Measurements from ENCODE around the gene DMKN.

Gene DMKN, protein sequence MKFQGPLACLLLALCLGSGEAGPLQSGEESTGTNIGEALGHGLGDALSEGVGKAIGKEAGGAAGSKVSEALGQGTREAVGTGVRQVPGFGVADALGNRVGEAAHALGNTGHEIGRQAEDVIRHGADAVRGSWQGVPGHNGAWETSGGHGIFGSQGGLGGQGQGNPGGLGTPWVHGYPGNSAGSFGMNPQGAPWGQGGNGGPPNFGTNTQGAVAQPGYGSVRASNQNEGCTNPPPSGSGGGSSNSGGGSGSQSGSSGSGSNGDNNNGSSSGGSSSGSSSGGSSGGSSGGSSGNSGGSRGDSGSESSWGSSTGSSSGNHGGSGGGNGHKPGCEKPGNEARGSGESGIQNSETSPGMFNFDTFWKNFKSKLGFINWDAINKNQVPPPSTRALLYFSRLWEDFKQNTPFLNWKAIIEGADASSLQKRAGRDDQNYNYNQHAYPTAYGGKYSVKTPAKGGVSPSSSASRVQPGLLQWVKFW

DNA sequence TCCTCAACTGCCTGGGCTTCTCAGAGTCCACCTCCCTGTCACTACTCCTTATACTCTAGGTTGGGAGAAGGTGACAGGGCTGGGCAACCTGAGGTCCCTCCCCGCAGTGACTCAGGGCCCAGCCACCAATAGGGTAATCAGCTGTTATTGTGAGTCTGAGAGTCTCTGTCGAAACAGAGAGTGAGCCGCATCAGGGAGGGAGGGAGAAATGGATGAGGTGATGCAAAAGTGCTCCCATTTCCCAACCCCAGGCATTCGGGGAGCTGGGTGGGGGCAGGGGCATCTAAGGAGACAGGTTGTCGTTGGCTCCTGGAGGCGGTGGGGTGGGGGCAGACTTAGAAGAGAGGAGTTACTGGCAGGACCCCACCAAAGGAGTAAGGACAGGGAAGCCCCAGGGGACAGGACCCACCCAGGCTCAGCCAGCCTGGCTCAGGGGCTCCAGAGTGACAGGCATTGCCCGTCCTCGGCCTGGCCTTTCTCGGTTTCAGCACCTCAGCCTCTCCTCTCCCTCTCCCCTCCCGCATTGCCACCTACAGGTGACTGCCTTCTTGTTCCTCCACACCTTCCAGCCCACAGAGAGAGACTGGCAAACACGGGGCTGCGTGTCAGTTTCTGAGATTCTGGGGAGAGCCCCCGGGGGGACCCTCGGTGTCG, at the start of gene DMKN:
Gene DMKN (minus strand): TSS at position 22 of the 654 bp plus-strand sequence. CDS start 174 bp downstream, outside the sequence.
- DNase-seq = peak in 2 of 51 donors; percentile 19 to 46

DNA sequence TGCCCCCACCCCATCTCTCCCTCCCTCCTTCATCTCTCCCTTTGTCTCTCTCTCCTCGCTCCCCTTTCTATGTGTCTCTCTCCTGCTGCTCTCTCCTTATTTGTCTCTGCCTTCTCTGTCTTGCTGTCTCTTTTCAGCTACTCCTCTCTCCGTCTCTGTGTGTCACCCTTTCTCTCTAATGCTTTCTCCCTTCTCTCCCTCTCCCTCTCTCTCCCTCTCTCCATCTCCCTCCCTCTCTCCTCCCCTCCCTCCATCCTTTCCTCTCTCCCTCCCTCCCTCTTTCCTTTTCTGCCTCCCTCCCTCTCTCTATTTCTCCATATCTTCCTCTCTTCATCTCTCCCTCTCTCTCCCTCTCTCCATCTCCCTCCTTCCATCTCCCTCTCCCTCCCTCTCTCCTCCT, 49.3 kb upstream of the DMKN start:
- no peak for DNase-seq

DNA sequence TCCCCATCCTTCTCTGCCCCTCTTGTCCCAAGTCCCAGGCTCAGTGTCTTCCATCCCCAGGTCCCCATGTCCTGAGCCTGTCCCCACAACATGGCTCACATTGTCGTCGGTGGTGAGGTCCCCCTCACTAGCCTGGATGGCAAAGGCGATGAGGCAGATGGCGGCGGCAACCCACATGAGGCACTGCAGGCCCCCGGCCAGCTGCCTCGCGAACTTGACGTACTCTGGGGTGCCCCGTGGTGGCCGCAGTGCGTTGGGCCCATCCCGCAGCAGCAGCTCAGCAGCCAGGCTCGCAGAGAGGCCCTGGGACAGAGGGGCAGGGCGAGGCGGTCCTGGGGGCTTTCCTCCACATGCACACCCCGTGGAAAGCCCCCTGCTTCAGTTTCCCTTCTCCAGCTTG, 48.9 kb upstream of the DMKN start:
- no peak for DNase-seq

DNA sequence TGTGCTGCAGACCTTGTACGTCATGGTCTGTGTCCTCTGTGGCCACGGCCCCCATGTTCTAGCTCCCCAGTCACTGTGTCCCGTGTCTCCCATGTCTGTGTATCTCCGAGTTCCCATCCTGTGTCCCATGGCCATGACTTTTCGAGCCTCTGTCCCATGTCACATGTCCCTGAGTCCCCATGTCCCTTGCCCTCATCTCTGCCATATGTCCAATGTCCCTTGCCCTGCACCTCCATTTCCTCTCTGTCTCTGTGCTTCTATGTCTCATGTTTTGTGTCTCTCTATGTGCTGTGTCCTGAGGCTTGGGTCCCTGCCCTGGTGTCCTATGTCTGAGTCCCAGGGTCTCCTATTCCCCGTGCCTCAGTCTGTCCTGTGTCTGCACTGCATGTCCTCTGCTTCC, 48.0 kb upstream of the DMKN start:
- no peak for DNase-seq

DNA sequence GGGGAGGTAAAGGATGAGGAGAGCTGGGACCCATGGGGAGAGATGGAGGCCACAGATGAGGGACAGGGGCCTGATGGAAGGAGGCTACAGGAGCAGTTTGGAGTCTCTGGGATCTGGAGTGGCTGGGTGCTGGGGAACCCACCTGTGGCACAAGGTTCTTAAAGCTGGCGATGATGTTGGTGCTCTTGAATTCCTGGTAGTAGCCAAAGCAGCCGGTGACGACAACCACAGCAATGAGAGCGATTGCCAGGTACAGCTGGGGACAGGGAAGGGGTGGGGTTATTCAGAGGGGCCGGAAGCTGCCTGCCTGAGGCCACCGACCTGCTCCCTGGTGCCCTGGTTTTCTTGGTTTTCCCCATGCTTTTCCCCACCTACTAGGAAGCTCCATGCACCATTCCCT, 47.2 kb upstream of the DMKN start:
- no peak for DNase-seq

DNA sequence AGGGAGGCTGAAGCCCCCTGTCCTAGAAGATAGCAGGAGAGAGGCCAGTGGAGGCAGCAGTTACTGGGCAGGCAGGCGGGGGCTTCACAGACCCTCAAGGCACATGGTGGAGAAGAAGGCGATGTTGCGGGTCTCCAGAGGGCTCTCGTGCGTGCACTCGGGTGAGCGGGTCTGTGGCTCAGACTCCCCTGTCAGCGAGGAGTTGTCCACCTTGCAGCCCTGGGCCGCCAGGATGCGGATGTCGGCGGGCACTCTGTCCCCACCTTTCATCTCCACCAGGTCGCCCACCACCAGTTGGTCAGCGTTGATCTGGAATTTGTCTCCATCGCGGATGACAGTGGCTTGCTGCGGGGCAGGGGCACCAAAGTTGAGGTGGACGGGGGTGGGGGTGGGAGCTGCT, 46.8 kb upstream of the DMKN start:
- no peak for DNase-seq

DNA sequence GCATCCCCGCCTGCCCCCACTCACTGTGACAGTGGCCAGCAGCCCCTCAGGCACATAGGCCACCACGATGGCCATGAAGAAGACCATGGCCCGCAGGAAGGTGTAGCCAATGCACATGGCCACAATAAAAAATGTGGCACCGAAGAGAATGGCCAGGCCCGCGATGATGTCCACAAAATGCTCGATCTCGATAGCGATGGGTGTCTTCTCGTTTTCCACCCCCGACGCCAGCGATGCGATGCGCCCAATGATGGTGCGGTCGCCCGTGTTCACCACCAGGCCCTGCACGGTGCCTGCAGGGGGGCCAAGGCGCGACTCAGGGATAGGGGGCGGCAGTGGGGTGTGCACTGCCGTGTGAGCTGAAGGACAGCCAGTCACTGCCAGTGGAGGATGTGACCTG, 46.3 kb upstream of the DMKN start:
- DNase-seq = no peak

DNA sequence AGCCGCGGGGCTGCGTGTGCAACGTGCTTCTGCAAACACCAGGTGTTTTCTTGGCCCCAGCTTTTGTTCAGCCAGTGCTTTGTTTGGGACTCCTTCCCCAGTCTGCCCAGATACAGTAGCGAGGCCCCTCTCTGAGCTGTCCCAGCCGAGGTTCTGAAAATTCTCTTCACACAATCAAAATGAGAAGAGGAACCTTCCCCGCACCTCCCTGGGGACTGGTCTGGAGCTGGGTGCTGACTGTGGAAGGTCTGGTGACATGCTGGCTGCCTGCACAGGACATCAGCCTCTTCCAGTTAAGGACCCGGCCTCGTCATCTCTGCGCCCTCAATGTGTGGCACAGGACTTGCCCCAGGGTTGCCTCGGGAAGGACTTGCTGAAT, 45.8 kb upstream of the DMKN start:
- no peak for DNase-seq

DNA sequence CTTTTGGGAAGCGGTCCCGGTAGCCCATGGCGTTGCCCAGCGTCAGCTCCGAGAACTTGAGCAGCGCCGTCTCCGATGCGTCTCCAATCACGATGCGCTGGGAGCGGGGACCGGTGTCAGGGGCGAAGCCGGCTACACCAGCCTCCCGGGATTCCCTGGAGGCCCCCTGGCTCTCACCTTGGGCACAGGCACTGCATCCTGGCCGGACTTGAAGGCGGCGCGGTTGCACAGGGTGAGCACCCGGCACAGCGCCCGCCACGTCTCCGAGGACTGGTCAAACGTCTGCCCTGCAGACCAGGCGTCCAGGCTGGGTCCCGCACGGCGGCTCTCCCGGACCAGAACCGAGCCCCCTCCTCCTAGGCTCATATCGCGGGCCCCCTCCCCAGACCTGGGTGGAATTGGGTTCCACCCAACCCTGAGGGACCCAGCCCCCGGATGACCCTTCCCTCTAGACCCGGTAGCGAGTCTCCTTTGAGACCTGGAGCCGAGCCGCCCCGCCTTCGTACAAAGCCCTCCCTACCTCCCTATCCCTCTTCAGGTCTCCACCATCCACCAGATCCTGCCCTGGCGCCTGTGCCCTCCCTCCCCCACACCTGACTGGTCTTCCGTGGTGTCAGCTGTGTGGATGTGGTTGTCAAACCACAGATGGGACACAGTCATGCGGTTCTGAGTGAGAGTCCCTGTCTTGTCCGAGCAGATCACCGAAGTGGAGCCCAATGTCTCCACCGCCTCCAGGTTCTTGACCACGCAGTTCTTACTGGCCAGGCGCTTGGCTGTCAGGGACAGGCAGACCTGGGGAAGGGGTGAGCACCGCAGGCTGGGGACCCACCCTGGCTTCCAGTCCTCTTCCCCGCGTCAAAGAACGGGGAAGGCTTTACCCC, 45.2 kb upstream of the DMKN start:
- no peak for DNase-seq

DNA sequence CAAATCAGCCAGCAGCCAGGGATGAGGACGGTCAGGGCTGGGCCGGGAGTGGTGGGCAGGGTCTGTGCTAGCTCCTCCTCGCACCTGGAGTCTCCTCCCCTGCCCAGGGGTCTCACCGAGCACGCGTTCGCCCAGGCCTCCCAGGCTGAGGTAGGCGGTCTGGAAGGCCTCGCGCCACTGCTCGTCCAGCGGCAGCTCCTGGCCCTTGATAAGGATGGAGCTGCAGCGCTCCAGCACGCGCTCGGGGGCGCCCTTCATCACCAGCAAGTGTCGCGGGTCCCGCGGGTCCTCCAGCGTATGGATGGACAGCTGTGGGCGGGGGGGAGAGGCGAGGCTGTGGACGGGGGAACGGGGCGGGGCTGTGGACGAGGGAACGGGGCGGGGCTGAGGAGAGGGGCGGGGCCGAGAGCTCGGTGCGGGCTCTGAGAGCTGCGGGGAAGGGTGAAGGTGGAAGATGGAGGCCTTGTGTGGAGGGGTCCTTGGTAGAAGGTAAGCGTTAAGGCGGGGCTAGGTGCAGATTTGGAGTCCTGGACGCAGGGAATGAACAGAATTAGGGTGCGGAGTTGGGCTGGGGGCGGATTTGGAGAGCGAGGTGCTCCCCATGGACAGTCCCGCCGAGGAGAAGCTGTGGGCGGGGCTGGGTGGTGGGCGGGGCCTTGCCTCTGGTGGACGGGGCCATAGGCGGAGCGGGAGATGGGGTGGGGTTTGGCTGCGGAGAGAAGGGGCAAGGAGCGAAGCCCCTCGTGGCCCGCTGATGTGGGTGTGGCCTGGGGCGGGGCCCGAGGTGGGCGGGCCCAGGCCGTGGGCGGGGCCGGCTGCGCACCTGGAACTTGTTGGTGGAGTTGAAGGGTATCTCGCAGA, 44.3 kb upstream of the DMKN start:
- peak in 11 of 51 donors; percentile 3 to 43 (median 24) for DNase-seq

DNA sequence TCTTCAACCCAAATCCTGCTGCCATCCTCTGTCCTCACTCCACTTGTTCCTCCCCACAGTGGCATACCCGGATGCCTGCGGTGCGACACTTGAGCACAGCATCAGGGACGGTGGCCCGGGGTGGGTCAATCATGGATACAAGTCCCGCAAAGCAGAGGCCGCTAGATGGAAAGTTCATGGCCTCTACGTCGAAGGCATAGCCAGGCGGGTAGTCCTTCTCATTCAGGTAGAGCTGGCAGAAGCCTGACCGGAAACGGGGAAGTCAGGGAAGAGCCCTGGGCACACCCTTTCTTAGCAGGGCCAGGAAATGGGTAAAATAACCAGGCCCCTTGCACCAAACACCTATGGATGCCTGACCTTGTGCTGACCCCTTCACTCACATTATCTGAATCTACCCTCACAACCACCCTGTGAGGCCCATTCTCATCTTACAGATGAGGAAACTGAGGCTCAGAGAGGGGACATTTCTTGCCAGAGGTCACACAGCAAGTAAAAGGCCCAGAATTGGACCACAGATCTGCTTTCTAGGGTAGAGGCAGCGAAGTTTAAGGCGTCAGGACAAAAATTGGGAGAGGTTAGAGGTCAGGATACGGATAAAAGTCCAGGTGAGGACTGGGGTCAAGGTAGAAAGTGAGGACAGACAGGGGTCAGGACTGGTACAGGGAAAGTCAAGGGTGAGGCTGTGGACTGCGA, 43.5 kb upstream of the DMKN start:
- DNase-seq = no peak

DNA sequence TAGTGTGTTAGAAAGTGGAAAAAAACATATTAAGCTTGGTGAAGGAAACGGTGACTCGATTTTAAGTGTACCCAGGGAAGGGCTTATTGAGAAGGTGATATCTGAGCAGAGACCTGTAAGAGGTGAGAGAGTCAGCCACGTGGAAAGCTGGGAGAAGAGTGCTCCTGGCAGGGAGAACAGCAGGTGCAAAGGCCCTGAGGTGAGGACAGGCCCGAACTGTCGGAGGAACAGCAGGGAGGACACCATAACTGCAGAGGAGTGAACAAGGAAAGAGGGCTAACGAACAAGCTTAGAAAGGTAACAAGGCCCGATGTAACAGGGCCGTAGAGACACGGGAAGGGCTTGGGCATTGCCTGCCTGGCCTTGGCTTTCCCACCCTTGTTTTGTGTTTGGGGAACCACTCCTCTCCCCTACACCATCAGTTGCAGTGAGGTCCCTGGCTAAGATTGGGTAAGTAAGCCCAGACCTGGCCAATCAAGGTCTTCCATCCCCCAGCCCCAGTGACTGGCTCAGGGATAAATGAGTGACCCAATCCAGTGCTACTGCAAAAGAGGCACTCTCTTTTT, 42.7 kb upstream of the DMKN start:
- DNase-seq = no peak

DNA sequence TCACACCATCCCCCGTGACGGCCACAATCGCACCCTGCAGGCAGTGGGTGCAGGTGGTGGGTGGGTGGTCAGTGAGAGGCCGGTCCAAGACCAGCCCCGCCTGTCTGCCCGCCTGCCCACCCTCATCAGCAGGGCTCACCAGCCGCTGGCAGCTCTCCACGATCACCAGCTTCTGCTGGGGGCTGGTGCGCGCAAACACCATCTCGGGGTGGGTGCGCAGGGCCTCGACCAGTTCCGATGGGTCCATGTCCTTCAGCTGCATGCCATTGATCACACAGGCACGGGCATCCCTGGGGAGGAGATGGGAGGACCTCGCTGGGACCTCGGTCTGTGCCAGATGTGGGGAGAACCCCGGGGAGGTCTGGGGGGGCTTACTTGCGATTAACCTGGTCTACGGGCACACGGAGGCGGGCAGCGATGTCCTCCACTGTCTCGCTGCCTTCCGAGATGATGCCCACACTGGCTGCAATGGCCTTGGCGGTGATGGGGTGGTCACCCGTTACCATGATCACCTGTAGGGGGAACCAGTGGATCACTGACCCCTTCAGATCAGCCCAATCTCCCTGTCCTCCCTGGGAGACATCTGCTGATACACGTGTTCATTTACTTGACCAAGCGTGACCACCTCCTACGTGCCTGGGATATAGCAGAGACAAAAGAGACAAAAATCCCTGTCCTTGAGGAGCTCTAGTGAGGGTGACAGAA, 42.0 kb upstream of the DMKN start:
- DNase-seq = no peak

DNA sequence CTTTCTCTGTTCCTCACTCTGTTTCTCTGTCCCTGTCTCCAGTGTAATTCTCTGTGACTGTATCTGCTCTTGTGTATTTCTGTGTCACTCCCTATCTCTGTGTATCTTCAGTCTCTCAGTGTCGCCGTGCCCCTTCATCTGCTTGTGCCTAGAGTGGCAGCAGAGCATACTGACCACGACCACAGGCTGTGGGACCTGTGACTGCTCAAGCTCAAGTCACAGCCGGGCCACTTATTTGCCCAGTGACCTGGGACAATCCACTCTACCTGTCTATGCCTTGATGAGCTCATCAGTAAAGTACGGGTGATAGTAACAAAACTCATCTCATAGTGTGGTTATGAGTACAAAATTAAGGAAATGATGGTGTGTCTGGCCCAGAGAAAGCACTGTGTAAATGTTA, 40.6 kb upstream of the DMKN start:
- DNase-seq = no peak

DNA sequence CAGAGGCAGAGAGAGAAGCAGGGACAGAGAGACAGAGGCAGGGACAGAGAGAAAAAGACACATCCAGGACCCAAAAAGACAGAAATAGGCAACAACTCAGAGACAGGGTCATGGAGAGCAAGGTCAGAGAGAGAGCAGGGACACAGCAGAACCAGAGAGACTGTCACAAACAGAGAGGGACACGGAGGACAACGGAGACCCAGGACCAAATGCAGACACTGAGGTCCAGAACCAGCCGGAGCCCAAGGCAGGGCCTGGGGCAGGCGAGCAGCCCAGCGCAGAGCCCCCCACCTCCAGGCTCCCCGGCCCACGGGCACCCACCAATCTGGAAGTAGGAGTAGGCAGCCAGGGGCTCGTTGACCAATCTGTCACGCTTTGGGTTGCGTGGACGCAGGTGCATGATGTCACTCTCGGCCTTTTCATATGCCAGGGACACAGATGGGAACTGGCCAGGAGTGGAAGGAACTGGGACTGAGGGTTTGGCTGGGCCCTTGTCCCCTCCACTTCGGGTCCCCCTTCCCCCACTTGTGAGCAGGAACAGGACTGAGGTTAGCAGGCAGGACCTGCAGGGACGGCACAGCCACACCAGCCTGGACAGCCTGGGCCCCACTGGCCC, 40.0 kb upstream of the DMKN start:
- no peak for DNase-seq

DNA sequence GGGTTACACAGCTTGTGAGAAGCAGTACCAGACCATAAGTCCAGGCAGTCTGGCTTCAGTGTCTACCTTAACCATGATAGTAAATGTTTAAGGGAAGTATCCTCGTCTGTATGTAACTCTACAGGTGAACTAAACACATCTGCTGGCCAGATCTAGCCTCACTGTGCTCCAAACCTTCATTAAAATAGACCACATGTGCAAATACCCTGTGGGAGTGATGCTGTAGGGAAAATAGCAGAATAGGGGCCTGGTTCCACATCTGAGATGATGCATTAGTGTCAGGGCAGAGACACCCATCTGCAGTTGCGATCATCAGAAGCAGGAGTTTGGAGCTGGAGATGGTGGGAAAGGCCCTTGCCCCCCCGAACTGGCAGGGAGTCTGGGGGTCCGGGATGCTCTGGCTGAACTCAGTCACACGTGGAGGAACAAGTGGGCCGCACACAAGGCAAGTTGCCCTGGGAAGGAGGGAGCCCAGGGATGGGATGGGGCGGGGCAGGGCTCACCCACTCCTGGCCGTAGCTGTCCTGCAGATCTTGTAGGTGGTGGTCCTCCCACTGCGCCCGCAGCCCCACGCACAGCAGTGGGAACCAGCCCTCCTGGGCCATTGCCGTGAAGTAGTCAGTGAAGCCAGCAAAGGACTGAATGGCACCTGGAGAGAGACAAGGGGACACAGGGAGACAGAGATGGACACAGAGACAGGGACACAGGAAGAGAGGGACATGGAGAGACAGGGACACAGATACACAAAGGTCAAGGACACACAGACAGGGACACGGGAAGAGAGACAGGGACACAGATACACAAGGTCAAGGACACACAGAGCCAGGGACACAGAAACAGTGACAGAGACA, 39.3 kb upstream of the DMKN start:
- no peak for DNase-seq

DNA sequence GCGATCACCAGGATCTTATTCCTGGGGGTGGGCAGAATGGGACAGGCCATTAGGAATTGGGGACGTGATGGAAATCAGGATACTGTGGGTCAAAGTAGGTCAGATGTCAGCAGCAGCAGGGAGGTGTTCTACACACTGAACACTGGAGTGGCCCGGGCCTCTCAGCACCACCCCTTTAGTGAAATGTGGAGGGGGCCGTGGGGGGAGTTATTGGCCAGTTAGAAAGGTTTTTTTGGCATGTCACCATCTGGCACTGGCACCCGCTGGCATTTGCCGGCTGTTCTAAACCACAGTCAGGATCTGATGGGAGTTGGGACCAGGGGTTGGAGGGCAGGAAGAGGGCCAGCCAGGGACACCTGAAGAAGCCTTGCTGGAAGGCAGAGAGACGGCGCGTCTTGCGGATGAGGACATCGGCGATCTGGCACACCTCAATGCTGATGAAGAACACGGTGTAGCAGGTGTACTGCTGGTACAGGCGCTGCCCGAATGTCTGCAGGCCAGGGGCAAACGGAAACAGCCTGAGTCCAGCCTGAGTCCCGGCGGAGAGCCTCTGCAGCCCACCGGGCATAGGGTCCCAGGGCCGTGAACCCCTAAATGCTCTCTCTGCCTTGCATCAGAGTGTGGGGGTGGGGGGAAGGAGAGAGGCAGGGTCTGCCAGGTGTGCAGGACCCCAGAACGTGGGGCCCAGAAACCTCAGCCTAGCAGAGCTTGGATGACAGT, 37.8 kb upstream of the DMKN start:
- no peak for DNase-seq

All from hypothalamus (tissue), 51 donors.